CD4-positive, CD25-positive, alpha-beta regulatory T cell (primary cell): Measurements from ENCODE around the gene SMIM14. TPM values are rescaled to one million over a fixed set of nuclear protein-coding genes. Genes with fewer than 3 reads are reported as not detected.
A peak's percentile ranks its signal among the peaks of the same experiment; 100 is the strongest.
"Not testable (repeated sequence)": the region's sequence is repeated elsewhere in the genome, so short reads cannot be mapped to it uniquely, and the experiment has no call there.

Source experiments
- ATAC-seq, 2 donors: fragments of 150-1000 bp; cut with Tn5 transposase; one replicate each; pipeline ENCODE4 v1.10.0; 2021; ENCODE audit warnings: low read depth in 2 of 2, moderate number of reproducible peaks in 2 of 2, moderate library complexity in 1 of 2
- DNase-seq, 3 donors: peaks; one replicate each; pipeline versions ENCODE4 v3.0.0 to v3.0.0-alpha.2; 2012 to 2022; ENCODE audit warnings: mixed read lengths in 1 of 3
- H3K27ac ChIP-seq: one replicate; pipeline ENCODE4 v1.7.0; 2013; ENCODE audit warnings: mild to moderate bottlenecking, low read length; ENCODE audit not compliant: insufficient read depth, poor library complexity, severe bottlenecking
- H3K27me3 ChIP-seq: one replicate; pipeline ENCODE4 v1.7.0; 2013; ENCODE audit warnings: low read length; ENCODE audit not compliant: control insufficient read depth, insufficient read depth
- H3K36me3 ChIP-seq: one replicate; pipeline ENCODE4 v1.7.0; 2013; ENCODE audit warnings: mild to moderate bottlenecking, low read length, moderate library complexity; ENCODE audit not compliant: control insufficient read depth, insufficient read depth
- H3K4me1 ChIP-seq: 2 replicates; pipeline ENCODE4 v1.7.0; 2013; ENCODE audit warnings: mild to moderate bottlenecking, low read length; ENCODE audit not compliant: insufficient read depth, control insufficient read depth, poor library complexity, severe bottlenecking
- H3K4me3 ChIP-seq: one replicate; pipeline ENCODE4 v1.7.0; 2013; ENCODE audit warnings: low read depth, mild to moderate bottlenecking, low read length, moderate library complexity
- H3K9me3 ChIP-seq, 2 experiments: 1 replicate in 1 of 2; 2 replicates in 1 of 2; pipeline ENCODE4 v1.7.0; 2013; ENCODE audit warnings: low read length in 2 of 2, mild to moderate bottlenecking in 1 of 2, moderate library complexity in 1 of 2; ENCODE audit not compliant: control insufficient read depth in 2 of 2
- H3K27ac Mint-ChIP-seq, 3 donors: one replicate each; pipeline ENCODE4 v1.8.0; 2020 to 2022; ENCODE audit warnings: mild to moderate bottlenecking in 3 of 3, mixed read lengths in 3 of 3, moderate library complexity in 2 of 3
- H3K27me3 Mint-ChIP-seq: one replicate; pipeline ENCODE4 v1.8.0; 2022; ENCODE audit warnings: mild to moderate bottlenecking, mixed read lengths
- H3K36me3 Mint-ChIP-seq: one replicate; pipeline ENCODE4 v1.8.0; 2020; ENCODE audit warnings: mixed read lengths
- H3K4me1 Mint-ChIP-seq, 4 donors: one replicate each; pipeline ENCODE4 v1.8.0; 2020 to 2022; ENCODE audit warnings: mixed read lengths in 4 of 4, mild to moderate bottlenecking in 1 of 4
- H3K4me3 Mint-ChIP-seq, 4 donors: one replicate each; pipeline ENCODE4 v1.8.0; 2020 to 2022; ENCODE audit warnings: mild to moderate bottlenecking in 4 of 4, mixed read lengths in 4 of 4, moderate library complexity in 3 of 4
- H3K9me3 Mint-ChIP-seq, 7 donors: one replicate each; pipeline ENCODE4 v1.8.0; 2020 to 2022; ENCODE audit warnings: mixed read lengths in 7 of 7, mild to moderate bottlenecking in 3 of 7, moderate library complexity in 2 of 7
- polyA plus RNA-seq, 4 donors: library from polyadenylated mRNA; unstranded; fragments of 300-500 nt; fragmentation: Illumina TruSeq; gene quantifications; one replicate each; pipeline ENCODE4 v1.2.3, GENCODE V29; 2021
- total RNA-seq: library from RNA; stranded (reverse); gene quantifications from one replicate; pipeline ENCODE4 v1.2.3, GENCODE V29; 2022

The SMIM14 gene
- total RNA-seq (5.2 TPM), polyA plus RNA-seq (10 to 100 TPM; 19.4 to 28.6 (median 22.6) TPM)

DNA sequence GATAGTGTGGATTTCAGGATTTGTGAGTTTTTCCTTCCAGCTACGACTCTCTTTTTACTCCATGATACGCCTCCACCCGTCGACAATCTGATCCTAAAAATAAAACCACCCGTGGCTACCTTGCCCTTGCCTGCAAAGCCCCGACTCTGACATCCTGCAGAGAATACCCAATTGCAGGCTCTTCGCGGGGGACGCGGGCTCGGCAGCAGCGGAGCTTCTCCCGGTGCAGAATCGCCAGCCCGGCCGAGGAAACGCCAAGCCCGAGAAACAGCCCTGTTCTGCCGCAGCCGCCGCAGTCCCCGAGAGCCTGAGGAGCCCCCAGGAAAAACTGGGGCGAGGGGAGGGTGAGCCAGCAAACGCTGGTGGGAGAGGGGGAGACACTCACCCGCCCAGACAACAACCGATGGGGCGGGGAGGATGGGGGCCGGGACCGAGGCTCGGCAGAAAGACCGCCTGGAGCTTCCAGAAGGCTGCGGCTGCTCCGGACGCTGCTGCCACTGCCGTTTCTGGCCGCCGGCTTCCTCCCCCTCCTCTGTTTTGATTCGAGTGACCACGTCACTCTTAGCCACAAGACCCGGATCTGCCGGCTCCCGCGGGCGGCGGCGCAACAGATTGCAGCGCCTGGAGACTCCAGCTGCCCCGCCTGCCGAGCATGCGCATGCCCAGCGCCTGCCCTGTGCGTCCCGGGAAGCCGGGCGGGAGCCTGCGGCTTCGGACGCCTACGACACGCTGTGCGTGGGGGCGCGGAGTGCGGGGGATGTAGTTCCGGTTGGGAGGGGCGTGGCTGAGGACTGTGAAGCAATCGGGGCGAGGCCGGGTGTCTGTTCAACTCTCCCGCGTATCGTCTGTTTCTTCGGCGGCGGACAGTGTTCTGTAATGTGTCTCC lies at the start of gene SMIM14:
SMIM14 (minus strand) TSS at position 512 of the 886 bp plus-strand sequence. CDS start 33,720 bp downstream, outside the sequence.
- ATAC-seq = peak; percentile 76 to 85
- H3K4me3 ChIP-seq = peak within 1 kb of the TSS; percentile 96
- peak within 1 kb of the TSS; percentile 92 to 95 (median 95) for H3K27ac Mint-ChIP-seq
- no peaks in the 10 kb centered on the region for H3K27me3 ChIP-seq
- H3K27ac ChIP-seq = peak within 1 kb of the TSS; percentile 81
- H3K9me3 ChIP-seq = no peaks in the 10 kb centered on the region
- H3K4me1 ChIP-seq = peaks cover 31% of the 10 kb centered on the region
- peaks cover 22 to 48% (median 34%) of the 10 kb centered on the region in 4 donors for H3K4me1 Mint-ChIP-seq
- H3K27me3 Mint-ChIP-seq = peaks cover 23% of the 10 kb centered on the region
- H3K9me3 Mint-ChIP-seq = no peaks in the 10 kb centered on the region
- DNase-seq = peak; percentile 81 to 89 (median 84)
- H3K4me3 Mint-ChIP-seq = peak within 1 kb of the TSS; percentile 88 to 96 (median 93)
- H3K36me3 Mint-ChIP-seq = no peaks in the 10 kb centered on the region
- no peaks in the 10 kb centered on the region for H3K36me3 ChIP-seq

- Histone ChIP-seq H3K4me1 (no peaks in the 10 kb centered on the region), H3K27me3 (no peaks in the 10 kb centered on the region), H3K27ac (no peak overlapping the region), H3K36me3 (no peaks in the 10 kb centered on the region), H3K9me3 (no peaks in the 10 kb centered on the region), H3K4me3 (no peak overlapping the region)
- Mint-ChIP-seq H3K36me3 (no peaks in the 10 kb centered on the region), H3K27ac (no peak overlapping the region), H3K27me3 (peaks cover 16% of the 10 kb centered on the region), H3K9me3 (peaks cover 0 to 2% (median 0%) of the 10 kb centered on the region in 7 donors), H3K4me3 (no peak overlapping the region), H3K4me1 (peaks cover 0 to 4% (median 0%) of the 10 kb centered on the region in 4 donors)
- DNase-seq (no peak), ATAC-seq (no peak)
Measured at GRCh38 chr4:39687014-39687413, 48.3 kb upstream of the SMIM14 start.

DNA sequence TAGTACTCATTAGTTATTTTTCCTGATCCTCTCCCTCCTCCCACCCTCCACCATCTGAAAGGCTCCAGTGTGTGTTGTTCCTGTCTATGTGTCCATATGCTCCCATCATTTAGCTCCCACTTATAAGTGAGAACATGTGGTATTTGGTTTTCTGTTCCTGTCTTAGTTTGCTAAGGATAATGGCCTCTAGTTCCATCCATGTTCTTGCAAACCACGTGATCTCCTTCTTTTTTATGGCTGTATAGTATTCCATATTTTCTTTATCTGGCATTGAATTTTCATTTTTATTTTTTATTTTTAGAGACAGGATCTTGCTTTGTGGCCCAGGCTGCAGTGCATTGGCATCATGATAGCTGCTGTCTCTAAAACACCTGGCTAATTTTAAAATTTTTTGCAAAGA lies 47.3 kb upstream of the SMIM14 start:
- H3K36me3 ChIP-seq = no peaks in the 10 kb centered on the region

DNA sequence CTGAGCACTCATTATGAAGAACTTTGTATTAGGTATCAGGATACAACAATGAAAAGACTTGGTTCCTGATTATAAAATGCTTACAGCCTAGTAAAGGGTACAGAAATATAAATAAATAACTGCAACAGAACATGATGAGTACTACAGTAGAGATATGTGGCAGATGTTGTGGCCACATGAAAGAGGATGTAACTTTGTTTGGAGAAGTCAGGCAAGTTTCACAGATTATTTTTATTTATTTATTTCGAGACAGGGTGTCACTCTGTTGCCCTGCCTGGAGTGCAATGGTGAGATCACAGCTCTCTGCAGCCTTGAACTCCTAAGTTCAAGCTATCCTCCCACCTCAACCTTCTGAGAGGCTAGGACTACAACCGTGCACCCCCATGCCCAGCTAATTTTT lies 43.5 kb upstream of the SMIM14 start:
- no peaks in the 10 kb centered on the region for H3K4me1 Mint-ChIP-seq
- no peak overlapping the region for H3K27ac ChIP-seq
- DNase-seq (no peak), ATAC-seq (peak in 1 of 2 donors; percentile 11)
- H3K9me3 ChIP-seq = no peaks in the 10 kb centered on the region
- peaks cover 26% of the 10 kb centered on the region for H3K27me3 Mint-ChIP-seq
- no peaks in the 10 kb centered on the region for H3K27me3 ChIP-seq
- no peaks in the 10 kb centered on the region for H3K4me1 ChIP-seq
- H3K36me3 Mint-ChIP-seq = no peaks in the 10 kb centered on the region
- no peaks in the 10 kb centered on the region for H3K36me3 ChIP-seq
- H3K4me3 Mint-ChIP-seq = no peak overlapping the region
- no peak overlapping the region for H3K4me3 ChIP-seq
- H3K27ac Mint-ChIP-seq = no peak overlapping the region
- H3K9me3 Mint-ChIP-seq = peaks cover 0 to 2% (median 0%) of the 10 kb centered on the region in 7 donors

More for the DNA sequence above, 47.3 kb upstream of the SMIM14 start:
- Mint-ChIP-seq H3K9me3 (peaks cover 0 to 2% (median 0%) of the 10 kb centered on the region in 7 donors), H3K27me3 (peaks cover 16% of the 10 kb centered on the region), H3K4me3 (no peak overlapping the region), H3K4me1 (peaks cover 0 to 4% (median 0%) of the 10 kb centered on the region in 4 donors), H3K27ac (no peak overlapping the region), H3K36me3 (no peaks in the 10 kb centered on the region)
- no peaks in the 10 kb centered on the region for H3K27me3 ChIP-seq
- no peak overlapping the region for H3K4me3 ChIP-seq
- DNase-seq (no peak), ATAC-seq (no peak)
- no peaks in the 10 kb centered on the region for H3K9me3 ChIP-seq
- no peak overlapping the region for H3K27ac ChIP-seq
- H3K4me1 ChIP-seq = no peaks in the 10 kb centered on the region

DNA sequence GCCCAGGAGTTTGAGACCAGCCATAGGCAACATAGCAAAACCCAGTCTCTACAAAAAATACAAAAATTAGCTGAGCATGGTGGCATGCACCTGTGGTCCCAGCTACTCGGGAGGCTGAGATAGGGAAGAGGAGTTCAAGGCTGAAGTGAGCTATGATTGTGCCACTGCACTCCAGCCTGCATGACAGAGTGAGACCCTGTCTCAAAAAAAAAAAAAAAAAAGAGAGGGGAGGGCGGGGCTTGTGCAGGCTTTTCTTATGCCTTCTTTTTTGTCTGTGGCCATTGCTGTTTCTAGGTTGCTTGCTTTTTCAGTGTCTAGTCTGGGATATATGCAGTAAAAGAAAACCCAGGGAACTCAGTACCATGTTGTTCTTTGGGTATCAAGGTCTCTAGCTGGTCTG lies 42.3 kb upstream of the SMIM14 start:
- H3K27me3 Mint-ChIP-seq = peaks cover 23% of the 10 kb centered on the region
- not testable (repeated sequence) for H3K9me3 ChIP-seq, DNase-seq, H3K4me1 ChIP-seq, H3K4me1 Mint-ChIP-seq, H3K9me3 Mint-ChIP-seq, H3K36me3 Mint-ChIP-seq, H3K27ac ChIP-seq, ATAC-seq, H3K27me3 ChIP-seq, H3K4me3 ChIP-seq, H3K36me3 ChIP-seq, H3K27ac Mint-ChIP-seq, H3K4me3 Mint-ChIP-seq

- ATAC-seq, H3K36me3 ChIP-seq, DNase-seq: not testable (repeated sequence)
Measured at GRCh38 chr4:39675681-39676080, 37.0 kb upstream of the SMIM14 start.

GRCh38 chr4:39670296-39670695 lies 31.6 kb upstream of the SMIM14 start:
- not testable (repeated sequence) for H3K9me3 ChIP-seq, H3K27me3 Mint-ChIP-seq, H3K4me1 ChIP-seq, H3K4me1 Mint-ChIP-seq, H3K36me3 ChIP-seq, H3K27ac Mint-ChIP-seq, H3K4me3 ChIP-seq, ATAC-seq, H3K27ac ChIP-seq, H3K36me3 Mint-ChIP-seq, H3K27me3 ChIP-seq, DNase-seq, H3K4me3 Mint-ChIP-seq, H3K9me3 Mint-ChIP-seq

More at GRCh38 chr4:39675681-39676080, 37.0 kb upstream of the SMIM14 start:
- not testable (repeated sequence) for H3K36me3 Mint-ChIP-seq, H3K4me3 Mint-ChIP-seq, H3K4me3 ChIP-seq, H3K9me3 ChIP-seq, H3K27me3 ChIP-seq, H3K27ac ChIP-seq, H3K27ac Mint-ChIP-seq, H3K4me1 ChIP-seq, H3K9me3 Mint-ChIP-seq, H3K4me1 Mint-ChIP-seq
- peaks cover 29% of the 10 kb centered on the region for H3K27me3 Mint-ChIP-seq

GRCh38 chr4:39668887-39669286 lies 30.2 kb upstream of the SMIM14 start:
- ATAC-seq = no peak
- H3K27ac ChIP-seq = no peak overlapping the region
- peaks cover 0 to 4% (median 0%) of the 10 kb centered on the region in 7 donors for H3K9me3 Mint-ChIP-seq

More at GRCh38 chr4:39668887-39669286, 30.2 kb upstream of the SMIM14 start:
- Histone ChIP-seq H3K4me3 (no peak overlapping the region), H3K4me1 (no peaks in the 10 kb centered on the region), H3K36me3 (no peaks in the 10 kb centered on the region), H3K27me3 (no peaks in the 10 kb centered on the region), H3K9me3 (no peaks in the 10 kb centered on the region)
- DNase-seq = no peak
- H3K36me3 Mint-ChIP-seq = no peaks in the 10 kb centered on the region
- peaks cover 9% of the 10 kb centered on the region for H3K27me3 Mint-ChIP-seq
- no peak overlapping the region for H3K4me3 Mint-ChIP-seq
- no peak overlapping the region for H3K27ac Mint-ChIP-seq
- H3K4me1 Mint-ChIP-seq = peaks cover 0 to 3% (median 0%) of the 10 kb centered on the region in 4 donors
